ENCODE data around the gene ZNF699.
A peak's percentile ranks its signal among the peaks of the same experiment; 100 is the strongest.
"Not testable (repeated sequence)": the region's sequence is repeated elsewhere in the genome, so short reads cannot be mapped to it uniquely, and the experiment has no call there.

Gene ZNF699

GRCh38 chr19:9322201-9322600 is 12.6 kb upstream of the ZNF699 start:
- ATAC-seq (replicated peaks; ENCODE audit: extremely low read depth, poor library complexity, severe bottlenecking); H3K9me3 Mint-ChIP-seq; H3K4me3 Mint-ChIP-seq; H3K27me3 Mint-ChIP-seq; H3K27ac Mint-ChIP-seq (ENCODE audit: low read depth); DNase-seq (ENCODE audit: low spot score in 2 of 2): not testable (repeated sequence)
- Mint-ChIP-seq H3K4me1 (peaks cover 16% of the 10 kb centered on the region), H3K36me3 (ENCODE audit: insufficient read depth) (peaks cover 22% of the 10 kb centered on the region)

DNA sequence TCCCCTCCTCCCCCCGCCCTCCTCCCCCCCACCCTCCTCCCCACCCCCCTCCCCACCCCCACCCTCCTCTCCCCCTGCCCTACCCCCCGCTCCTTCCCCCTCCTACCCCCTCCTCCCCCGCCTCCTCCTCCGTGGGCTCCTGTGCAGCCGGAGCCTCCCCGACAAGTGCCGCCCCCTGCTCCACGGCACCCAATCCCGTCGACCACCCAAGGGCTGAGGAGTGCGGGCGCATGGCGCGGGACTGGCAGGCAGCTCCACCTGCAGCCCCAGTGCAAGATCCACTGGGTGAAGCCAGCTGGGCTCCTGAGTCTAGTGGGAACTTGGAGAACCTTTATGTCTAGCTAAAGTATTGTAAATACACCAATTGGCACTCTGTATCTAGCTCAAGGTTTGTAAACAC is 12.1 kb upstream of the ZNF699 start:
- DNase-seq (ENCODE audit: low spot score in 2 of 2); H3K9me3 Mint-ChIP-seq; ATAC-seq (replicated peaks; ENCODE audit: extremely low read depth, poor library complexity, severe bottlenecking); H3K4me3 Mint-ChIP-seq; H3K27ac Mint-ChIP-seq (ENCODE audit: low read depth); H3K27me3 Mint-ChIP-seq: not testable (repeated sequence)
- Mint-ChIP-seq H3K36me3 (ENCODE audit: insufficient read depth) (peaks cover 19% of the 10 kb centered on the region), H3K4me1 (peaks cover 16% of the 10 kb centered on the region)

DNA sequence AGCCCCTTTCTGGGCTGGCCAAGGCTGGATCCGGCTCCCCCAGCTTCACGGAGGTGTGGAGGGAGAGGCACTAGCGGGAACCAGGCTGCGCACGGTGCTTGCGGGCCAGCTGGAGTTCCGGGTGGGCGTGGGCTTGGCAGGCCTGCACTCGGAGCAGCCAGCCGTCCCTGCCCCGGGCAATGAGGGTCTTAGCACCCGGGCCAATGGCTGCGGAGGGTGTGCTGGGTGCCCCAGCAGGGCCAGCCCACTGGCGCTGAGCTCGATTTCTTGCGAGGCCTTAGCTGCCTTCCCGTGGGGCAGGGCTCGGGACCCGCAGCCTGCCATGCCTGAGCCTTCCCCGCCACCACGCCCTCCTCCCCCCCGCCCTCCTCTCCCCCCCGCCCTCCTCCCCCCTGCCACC is 11.7 kb upstream of the ZNF699 start:
- H3K4me3 Mint-ChIP-seq, result no peak overlapping the region
- no peak for DNase-seq (ENCODE audit: low spot score in 2 of 2)
- no peaks in the 10 kb centered on the region for H3K27me3 Mint-ChIP-seq
- no peak overlapping the region for H3K27ac Mint-ChIP-seq (ENCODE audit: low read depth)
- H3K9me3 Mint-ChIP-seq, result no peaks in the 10 kb centered on the region
- peaks cover 19% of the 10 kb centered on the region for H3K36me3 Mint-ChIP-seq (ENCODE audit: insufficient read depth)
- H3K4me1 Mint-ChIP-seq, result peaks cover 16% of the 10 kb centered on the region
- no peak for ATAC-seq (replicated peaks; ENCODE audit: extremely low read depth, poor library complexity, severe bottlenecking)

DNA sequence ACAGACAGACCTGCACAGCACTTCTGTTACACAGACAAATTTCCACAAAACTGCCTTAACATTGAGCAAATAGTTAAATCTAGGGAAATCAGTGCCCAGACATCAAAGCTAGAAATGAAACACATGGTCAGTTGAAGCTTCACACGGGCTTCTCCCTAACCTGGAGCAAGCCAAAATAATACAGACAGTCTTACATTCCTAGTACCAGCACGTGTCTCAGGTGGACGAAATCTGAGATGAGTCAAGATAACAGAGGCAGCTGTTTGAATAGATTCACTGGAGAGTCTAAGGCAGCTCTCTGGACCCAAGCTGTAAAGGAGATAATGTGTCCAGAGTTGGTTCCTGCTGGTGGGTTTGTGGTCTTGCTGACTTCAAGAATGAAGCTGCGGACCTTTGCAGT is 4.1 kb upstream of the ZNF699 start:
- Mint-ChIP-seq H3K27me3 (no peaks in the 10 kb centered on the region), H3K9me3 (peaks cover 5% of the 10 kb centered on the region), H3K4me3 (no peak overlapping the region), H3K27ac (ENCODE audit: low read depth) (no peak overlapping the region), H3K4me1 (peaks cover 8% of the 10 kb centered on the region), H3K36me3 (ENCODE audit: insufficient read depth) (peaks cover 17% of the 10 kb centered on the region)
- DNase-seq (ENCODE audit: low spot score in 2 of 2), result no peak
- ATAC-seq (replicated peaks; ENCODE audit: extremely low read depth, poor library complexity, severe bottlenecking), result no peak

GRCh38 chr19:9309974-9310446 is 372 bp upstream of the ZNF699 start:
- Mint-ChIP-seq H3K9me3 (peaks cover 2% of the 10 kb centered on the region), H3K27ac (ENCODE audit: low read depth) (peak overlapping the region; percentile 93), H3K4me1 (peaks cover 30% of the 10 kb centered on the region), H3K4me3 (peak overlapping the region; percentile 81), H3K36me3 (ENCODE audit: insufficient read depth) (peaks cover 21% of the 10 kb centered on the region), H3K27me3 (no peaks in the 10 kb centered on the region)
- ATAC-seq (replicated peaks; ENCODE audit: extremely low read depth, poor library complexity, severe bottlenecking) (peak; percentile 52), DNase-seq (ENCODE audit: low spot score in 2 of 2) (no peak)

DNA sequence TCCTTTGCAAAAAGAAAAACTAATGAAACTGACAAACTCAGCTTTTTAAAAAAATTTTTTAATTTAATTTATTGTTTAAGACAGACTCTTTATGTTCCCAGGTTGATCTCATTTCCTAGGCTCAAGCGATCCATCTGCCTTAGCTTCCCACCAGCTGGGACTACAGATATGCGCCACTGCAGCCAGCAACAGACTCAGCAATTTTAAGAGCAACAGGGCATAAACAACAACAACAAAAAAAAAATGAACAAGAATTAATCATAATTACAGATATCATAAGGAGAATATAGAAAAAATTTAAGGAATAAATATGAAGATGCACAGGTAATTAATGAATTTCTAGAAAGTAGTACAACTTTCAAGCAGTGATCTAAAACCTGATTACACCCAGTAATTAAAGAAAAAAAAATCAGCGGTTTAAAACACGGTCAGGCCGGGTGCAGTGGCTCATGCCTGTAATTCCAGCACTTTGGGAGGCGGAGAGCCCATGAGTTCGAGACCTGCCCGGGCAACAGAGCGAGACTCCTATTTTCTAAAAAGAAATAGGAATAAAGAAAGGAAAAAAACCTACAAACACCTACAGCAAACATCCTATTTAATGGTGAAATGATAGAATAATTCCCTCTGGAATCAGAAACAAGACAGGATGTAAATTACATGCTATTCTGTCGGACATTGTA is 1.4 kb downstream of the ZNF699 start:
- peaks cover 32% of the 10 kb centered on the region for H3K4me1 Mint-ChIP-seq
- H3K36me3 Mint-ChIP-seq (ENCODE audit: insufficient read depth), result peaks cover 35% of the 10 kb centered on the region
- DNase-seq (ENCODE audit: low spot score in 2 of 2) (no peak), ATAC-seq (replicated peaks; ENCODE audit: extremely low read depth, poor library complexity, severe bottlenecking) (no peak)
- H3K9me3 Mint-ChIP-seq, result no peaks in the 10 kb centered on the region
- no peaks in the 10 kb centered on the region for H3K27me3 Mint-ChIP-seq
- H3K4me3 Mint-ChIP-seq, result peak overlapping the region; percentile 81
- peak overlapping the region; percentile 93 for H3K27ac Mint-ChIP-seq (ENCODE audit: low read depth)

GRCh38 chr19:9306443-9306842 is 3.2 kb downstream of the ZNF699 start:
- Mint-ChIP-seq H3K4me1 (peaks cover 32% of the 10 kb centered on the region), H3K9me3 (no peaks in the 10 kb centered on the region), H3K27ac (ENCODE audit: low read depth) (no peak overlapping the region), H3K27me3 (no peaks in the 10 kb centered on the region), H3K36me3 (ENCODE audit: insufficient read depth) (peaks cover 43% of the 10 kb centered on the region), H3K4me3 (no peak overlapping the region)
- ATAC-seq (replicated peaks; ENCODE audit: extremely low read depth, poor library complexity, severe bottlenecking) (no peak), DNase-seq (ENCODE audit: low spot score in 2 of 2) (no peak)

DNA sequence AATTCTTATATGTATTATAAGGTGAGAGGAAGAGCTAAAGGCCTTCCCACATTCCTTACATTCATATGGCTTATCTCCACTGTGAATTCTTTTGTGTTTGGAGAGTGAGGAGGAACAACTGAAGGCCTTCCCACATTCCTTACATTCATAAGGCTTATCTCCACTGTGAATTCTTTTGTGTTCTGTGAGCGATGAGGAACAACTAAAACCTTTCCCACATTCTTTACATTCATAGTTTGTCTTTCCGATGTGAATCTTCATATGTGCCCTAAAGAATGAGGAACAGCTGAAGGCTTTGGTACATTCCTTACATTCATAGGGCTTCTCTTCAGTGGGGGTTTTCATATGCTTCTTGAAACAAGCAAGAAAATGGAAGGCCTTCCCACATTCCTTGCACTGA is 13.3 kb downstream of the ZNF699 start:
- Mint-ChIP-seq H3K4me3 (no peak overlapping the region), H3K4me1 (peaks cover 5% of the 10 kb centered on the region), H3K9me3 (peaks cover 38% of the 10 kb centered on the region), H3K27ac (ENCODE audit: low read depth) (no peak overlapping the region), H3K36me3 (ENCODE audit: insufficient read depth) (peaks cover 44% of the 10 kb centered on the region), H3K27me3 (no peaks in the 10 kb centered on the region)
- DNase-seq (ENCODE audit: low spot score in 2 of 2) (no peak), ATAC-seq (replicated peaks; ENCODE audit: extremely low read depth, poor library complexity, severe bottlenecking) (no peak)

DNA sequence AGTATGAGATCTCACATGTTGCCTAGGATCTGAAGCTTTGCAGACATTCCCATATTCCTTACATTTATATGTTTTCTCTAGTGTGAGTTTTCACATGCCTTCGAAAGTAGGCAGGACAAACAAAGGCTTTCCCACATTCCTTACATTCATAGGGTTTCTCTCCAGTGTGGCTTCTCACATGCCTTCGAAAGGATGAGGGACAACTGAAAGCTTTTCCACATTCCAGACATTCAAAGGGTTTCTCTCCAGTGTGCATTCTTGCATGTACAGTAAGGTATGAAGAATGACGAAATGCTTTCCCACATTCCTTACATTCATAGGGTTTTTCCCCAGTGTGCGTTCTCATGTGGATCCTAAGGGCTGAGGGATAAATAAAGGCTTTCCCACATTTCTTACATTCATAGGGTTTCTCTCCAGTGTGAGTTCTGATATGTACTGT is 14.2 kb downstream of the ZNF699 start:
- no peak overlapping the region for H3K4me3 Mint-ChIP-seq
- no peak for ATAC-seq (replicated peaks; ENCODE audit: extremely low read depth, poor library complexity, severe bottlenecking)
- H3K27ac Mint-ChIP-seq (ENCODE audit: low read depth), result no peak overlapping the region
- no peaks in the 10 kb centered on the region for H3K27me3 Mint-ChIP-seq
- H3K9me3 Mint-ChIP-seq, result peaks cover 31% of the 10 kb centered on the region
- H3K36me3 Mint-ChIP-seq (ENCODE audit: insufficient read depth), result peaks cover 35% of the 10 kb centered on the region
- no peaks in the 10 kb centered on the region for H3K4me1 Mint-ChIP-seq
- no peak for DNase-seq (ENCODE audit: low spot score in 2 of 2)

DNA sequence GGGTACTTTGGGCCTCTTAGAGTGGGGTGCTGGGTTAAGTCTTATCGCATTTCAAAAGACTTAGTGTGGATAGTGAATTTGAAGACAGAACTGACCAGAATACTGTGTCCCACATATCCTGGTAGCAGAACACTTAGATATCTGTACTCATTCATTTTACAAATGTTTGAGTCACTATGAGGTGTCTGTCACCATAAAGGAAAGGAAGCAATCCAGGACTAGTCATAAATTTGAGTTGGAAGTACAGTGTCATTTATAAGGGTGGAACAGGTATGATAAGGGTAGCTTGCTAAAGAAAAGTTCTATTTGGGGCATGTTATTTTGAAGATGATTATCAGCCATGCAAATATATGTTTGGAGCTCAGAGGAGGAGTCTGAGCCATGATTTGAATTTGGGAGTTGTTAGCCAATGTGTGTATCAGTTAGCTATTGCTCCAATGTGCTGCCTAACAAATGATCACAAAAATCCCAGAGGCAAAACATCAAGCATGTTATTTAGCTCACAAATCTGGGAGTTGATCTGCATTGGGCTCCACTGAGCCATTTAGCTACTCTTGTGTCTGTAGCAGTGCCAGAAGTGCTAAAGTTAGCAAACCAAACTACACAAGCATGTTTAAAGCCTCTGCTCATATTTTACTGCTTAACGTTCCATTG is 20.3 kb downstream of the ZNF699 start:
- DNase-seq (ENCODE audit: low spot score in 2 of 2) (no peak), ATAC-seq (replicated peaks; ENCODE audit: extremely low read depth, poor library complexity, severe bottlenecking) (no peak)
- Mint-ChIP-seq H3K27me3 (no peaks in the 10 kb centered on the region), H3K4me1 (no peaks in the 10 kb centered on the region), H3K4me3 (no peak overlapping the region), H3K9me3 (peaks cover 32% of the 10 kb centered on the region), H3K36me3 (ENCODE audit: insufficient read depth) (peaks cover 6% of the 10 kb centered on the region), H3K27ac (ENCODE audit: low read depth) (no peak overlapping the region)

DNA sequence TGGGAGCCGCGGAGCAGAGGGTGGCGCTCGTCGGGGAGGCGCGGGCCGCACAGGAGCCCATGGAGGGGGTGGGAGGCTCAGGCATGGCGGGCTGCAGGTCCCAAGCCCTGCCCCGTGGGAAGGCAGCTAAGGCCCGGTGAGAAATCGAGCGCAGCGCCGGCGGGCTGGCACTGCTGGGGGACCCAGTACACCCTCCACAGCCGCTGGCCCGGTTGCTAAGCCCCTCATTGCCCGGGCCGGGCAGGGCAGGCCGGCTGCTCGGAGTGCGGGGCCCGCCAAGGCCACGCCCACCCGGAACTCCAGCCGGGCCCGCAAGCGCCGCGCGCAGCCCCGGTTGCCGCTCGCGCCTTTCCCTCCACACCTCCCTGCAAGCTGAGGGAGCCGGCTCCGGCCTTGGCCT is 26.2 kb downstream of the ZNF699 start:
- not testable (repeated sequence) for DNase-seq (ENCODE audit: low spot score in 2 of 2); H3K27ac Mint-ChIP-seq (ENCODE audit: low read depth); H3K4me1 Mint-ChIP-seq; ATAC-seq (replicated peaks; ENCODE audit: extremely low read depth, poor library complexity, severe bottlenecking); H3K36me3 Mint-ChIP-seq (ENCODE audit: insufficient read depth)
- Mint-ChIP-seq H3K4me3 (peak overlapping the region; percentile 37), H3K27me3 (peaks cover 24% of the 10 kb centered on the region), H3K9me3 (peaks cover 32% of the 10 kb centered on the region)

DNA sequence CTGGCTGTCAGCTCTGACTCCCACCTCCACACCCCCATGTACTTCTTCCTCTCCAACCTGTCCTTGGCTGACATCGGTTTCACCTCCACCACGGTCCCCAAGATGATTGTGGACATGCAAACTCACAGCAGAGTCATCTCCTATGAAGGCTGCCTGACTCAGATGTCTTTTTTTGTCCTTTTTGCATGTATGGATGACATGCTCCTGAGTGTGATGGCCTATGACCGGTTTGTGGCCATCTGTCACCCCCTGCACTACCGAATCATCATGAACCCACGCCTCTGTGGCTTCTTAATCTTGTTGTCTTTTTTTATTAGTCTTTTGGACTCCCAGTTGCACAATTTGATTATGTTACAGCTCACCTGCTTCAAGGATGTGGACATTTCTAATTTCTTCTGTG is 58.4 kb downstream of the ZNF699 start:
- H3K4me3 Mint-ChIP-seq, result no peak overlapping the region
- no peaks in the 10 kb centered on the region for H3K4me1 Mint-ChIP-seq
- ATAC-seq (replicated peaks; ENCODE audit: extremely low read depth, poor library complexity, severe bottlenecking) (no peak), DNase-seq (ENCODE audit: low spot score in 2 of 2) (no peak)
- H3K9me3 Mint-ChIP-seq, result no peaks in the 10 kb centered on the region
- H3K36me3 Mint-ChIP-seq (ENCODE audit: insufficient read depth), result no peaks in the 10 kb centered on the region
- H3K27me3 Mint-ChIP-seq, result peaks cover 41% of the 10 kb centered on the region
- no peak overlapping the region for H3K27ac Mint-ChIP-seq (ENCODE audit: low read depth)

GRCh38 chr19:9250630-9251029 is 59.0 kb downstream of the ZNF699 start, which contains the start of gene OR7E24:
TSS of gene OR7E24 (plus strand) at chr19:9250930. CDS start at chr19:9251044, 114 bp downstream.
- peaks cover 41% of the 10 kb centered on the region for H3K27me3 Mint-ChIP-seq
- H3K4me1 Mint-ChIP-seq, result no peaks in the 10 kb centered on the region
- no peaks in the 10 kb centered on the region for H3K36me3 Mint-ChIP-seq (ENCODE audit: insufficient read depth)
- ATAC-seq (replicated peaks; ENCODE audit: extremely low read depth, poor library complexity, severe bottlenecking) (no peak), DNase-seq (ENCODE audit: low spot score in 2 of 2) (no peak)
- H3K27ac Mint-ChIP-seq (ENCODE audit: low read depth), result no peak within 1 kb of the TSS
- H3K9me3 Mint-ChIP-seq, result no peaks in the 10 kb centered on the region
- H3K4me3 Mint-ChIP-seq, result no peak within 1 kb of the TSS

Measured in central memory CD8-positive, alpha-beta T cell (primary cell).